ENCODE results near the gene CCPG1. TPM values are rescaled to one million over a fixed set of nuclear protein-coding genes. Genes with fewer than 3 reads are reported as not detected.

Gene CCPG1
- polyA plus RNA-seq, 1 donor from 2014 or later: 64.2 TPM

DNA sequence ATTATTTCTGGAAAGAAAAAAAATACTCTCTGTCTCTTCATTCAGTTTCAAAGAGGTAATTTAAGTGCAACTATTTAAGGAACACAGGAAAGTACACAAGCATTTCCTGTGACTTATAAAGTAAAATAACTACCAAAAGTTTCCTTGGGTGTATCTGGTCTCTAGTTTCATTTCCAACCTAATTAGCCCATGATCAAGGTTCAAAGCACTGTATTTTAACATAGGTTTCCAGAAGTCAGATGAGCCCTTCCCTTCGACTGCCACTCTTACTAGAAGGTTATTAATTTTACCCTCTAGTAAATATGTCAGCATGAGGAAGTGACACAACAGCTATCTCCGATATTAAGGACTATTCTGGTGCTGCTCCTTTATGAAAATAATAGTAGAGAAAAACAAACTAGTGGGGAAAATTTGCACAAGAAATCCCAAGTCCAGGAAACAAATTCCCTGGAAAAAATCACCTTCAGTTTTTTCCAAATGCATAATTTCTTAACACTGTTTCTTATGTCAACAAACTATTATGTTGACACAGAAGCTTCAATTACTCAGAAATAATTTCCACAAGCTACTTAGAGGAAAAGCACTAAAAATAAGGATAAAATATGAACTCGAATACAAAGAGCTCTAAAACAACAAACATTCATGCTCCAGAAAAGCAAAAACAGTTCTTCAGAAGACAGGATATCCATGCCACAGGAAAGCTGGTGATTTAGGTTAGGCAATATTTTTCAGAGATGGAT is 35.3 kb downstream of the CCPG1 start:
- H3K4me3 ChIP-seq (ENCODE audit: low read length): no peak overlapping the region
- H3K27ac ChIP-seq (ENCODE audit: low read length): no peak overlapping the region
- no peak overlapping the region for H3K4me2 ChIP-seq (ENCODE audit: low read length)
- H3K9ac ChIP-seq (ENCODE audit: low read length): no peak overlapping the region
- no peaks in the 10 kb centered on the region for H3K79me2 ChIP-seq (replicated peaks; ENCODE audit: insufficient read depth, low read length)
- H3K9me2 ChIP-seq (ENCODE audit: insufficient read depth, low read length): no peaks in the 10 kb centered on the region
- no peaks in the 10 kb centered on the region for H3K27me3 ChIP-seq (ENCODE audit: insufficient read depth, low read depth, low read length)
- no peaks in the 10 kb centered on the region for H3F3A ChIP-seq (ENCODE audit: insufficient read depth, low read length, poor library complexity, severe bottlenecking)
- H3K36me3 ChIP-seq (ENCODE audit: insufficient read depth, low read length): peaks cover 6% of the 10 kb centered on the region
- no peaks in the 10 kb centered on the region for H4K20me1 ChIP-seq (ENCODE audit: insufficient read depth)
- no peaks in the 10 kb centered on the region for H3K9me3 ChIP-seq (ENCODE audit: low read length)
- TF ChIP-seq TAF1 (IDR thresholded peaks at IDR 0.05; ENCODE audit: low read depth): no peak
- no peak overlapping the region for H2AFZ ChIP-seq (ENCODE audit: low read depth, low read length)

DNA sequence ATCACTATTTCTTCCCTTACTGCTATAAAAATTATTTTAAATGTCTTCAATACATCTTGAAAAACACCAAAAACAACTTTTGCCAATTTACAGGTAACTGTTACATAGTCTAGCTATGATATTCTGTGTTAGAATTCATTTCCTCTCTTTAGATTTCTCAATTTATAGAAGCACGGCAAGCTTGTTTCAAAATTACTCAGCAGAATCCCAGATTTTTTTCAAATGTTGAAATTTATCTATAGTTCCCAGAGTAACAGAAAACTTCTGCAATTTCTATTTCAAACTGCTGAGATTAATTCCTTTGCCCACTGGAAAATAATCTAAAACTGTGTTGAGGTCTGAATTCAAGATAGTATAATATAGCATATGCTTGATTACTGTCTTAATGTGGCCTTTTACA is 41.2 kb downstream of the CCPG1 start:
- no peaks in the 10 kb centered on the region for H3K9me2 ChIP-seq (ENCODE audit: insufficient read depth, low read length)
- H3K9ac ChIP-seq (ENCODE audit: low read length): no peak overlapping the region
- H3F3A ChIP-seq (ENCODE audit: insufficient read depth, low read length, poor library complexity, severe bottlenecking): no peaks in the 10 kb centered on the region
- H3K27ac ChIP-seq (ENCODE audit: low read length): no peak overlapping the region
- no peaks in the 10 kb centered on the region for H3K36me3 ChIP-seq (ENCODE audit: insufficient read depth, low read length)
- no peak overlapping the region for H2AFZ ChIP-seq (ENCODE audit: low read depth, low read length)
- TF ChIP-seq EP300 (conservative IDR thresholded peaks at IDR 0.05; ENCODE audit: poor library complexity, severe bottlenecking) (no peak), EZH2 (IDR thresholded peaks at IDR 0.05; ENCODE audit: borderline replicate concordance, insufficient read depth, low read length, poor library complexity, severe bottlenecking) (no peak), TAF1 (IDR thresholded peaks at IDR 0.05; ENCODE audit: low read depth) (no peak), RAD21 (conservative IDR thresholded peaks at IDR 0.05) (no peak), MXI1 (conservative IDR thresholded peaks at IDR 0.05; ENCODE audit: poor library complexity, severe bottlenecking) (no peak), POLR2AphosphoS5 (IDR thresholded peaks at IDR 0.05) (no peak), SMC3 (conservative IDR thresholded peaks at IDR 0.05; ENCODE audit: poor library complexity) (no peak)
- TF ChIP-seq, protein P1, sequence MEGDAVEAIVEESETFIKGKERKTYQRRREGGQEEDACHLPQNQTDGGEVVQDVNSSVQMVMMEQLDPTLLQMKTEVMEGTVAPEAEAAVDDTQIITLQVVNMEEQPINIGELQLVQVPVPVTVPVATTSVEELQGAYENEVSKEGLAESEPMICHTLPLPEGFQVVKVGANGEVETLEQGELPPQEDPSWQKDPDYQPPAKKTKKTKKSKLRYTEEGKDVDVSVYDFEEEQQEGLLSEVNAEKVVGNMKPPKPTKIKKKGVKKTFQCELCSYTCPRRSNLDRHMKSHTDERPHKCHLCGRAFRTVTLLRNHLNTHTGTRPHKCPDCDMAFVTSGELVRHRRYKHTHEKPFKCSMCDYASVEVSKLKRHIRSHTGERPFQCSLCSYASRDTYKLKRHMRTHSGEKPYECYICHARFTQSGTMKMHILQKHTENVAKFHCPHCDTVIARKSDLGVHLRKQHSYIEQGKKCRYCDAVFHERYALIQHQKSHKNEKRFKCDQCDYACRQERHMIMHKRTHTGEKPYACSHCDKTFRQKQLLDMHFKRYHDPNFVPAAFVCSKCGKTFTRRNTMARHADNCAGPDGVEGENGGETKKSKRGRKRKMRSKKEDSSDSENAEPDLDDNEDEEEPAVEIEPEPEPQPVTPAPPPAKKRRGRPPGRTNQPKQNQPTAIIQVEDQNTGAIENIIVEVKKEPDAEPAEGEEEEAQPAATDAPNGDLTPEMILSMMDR (IDR thresholded peaks at IDR 0.05; ENCODE audit: poor library complexity, severe bottlenecking): no peak
- TF ChIP-seq, protein P2, sequence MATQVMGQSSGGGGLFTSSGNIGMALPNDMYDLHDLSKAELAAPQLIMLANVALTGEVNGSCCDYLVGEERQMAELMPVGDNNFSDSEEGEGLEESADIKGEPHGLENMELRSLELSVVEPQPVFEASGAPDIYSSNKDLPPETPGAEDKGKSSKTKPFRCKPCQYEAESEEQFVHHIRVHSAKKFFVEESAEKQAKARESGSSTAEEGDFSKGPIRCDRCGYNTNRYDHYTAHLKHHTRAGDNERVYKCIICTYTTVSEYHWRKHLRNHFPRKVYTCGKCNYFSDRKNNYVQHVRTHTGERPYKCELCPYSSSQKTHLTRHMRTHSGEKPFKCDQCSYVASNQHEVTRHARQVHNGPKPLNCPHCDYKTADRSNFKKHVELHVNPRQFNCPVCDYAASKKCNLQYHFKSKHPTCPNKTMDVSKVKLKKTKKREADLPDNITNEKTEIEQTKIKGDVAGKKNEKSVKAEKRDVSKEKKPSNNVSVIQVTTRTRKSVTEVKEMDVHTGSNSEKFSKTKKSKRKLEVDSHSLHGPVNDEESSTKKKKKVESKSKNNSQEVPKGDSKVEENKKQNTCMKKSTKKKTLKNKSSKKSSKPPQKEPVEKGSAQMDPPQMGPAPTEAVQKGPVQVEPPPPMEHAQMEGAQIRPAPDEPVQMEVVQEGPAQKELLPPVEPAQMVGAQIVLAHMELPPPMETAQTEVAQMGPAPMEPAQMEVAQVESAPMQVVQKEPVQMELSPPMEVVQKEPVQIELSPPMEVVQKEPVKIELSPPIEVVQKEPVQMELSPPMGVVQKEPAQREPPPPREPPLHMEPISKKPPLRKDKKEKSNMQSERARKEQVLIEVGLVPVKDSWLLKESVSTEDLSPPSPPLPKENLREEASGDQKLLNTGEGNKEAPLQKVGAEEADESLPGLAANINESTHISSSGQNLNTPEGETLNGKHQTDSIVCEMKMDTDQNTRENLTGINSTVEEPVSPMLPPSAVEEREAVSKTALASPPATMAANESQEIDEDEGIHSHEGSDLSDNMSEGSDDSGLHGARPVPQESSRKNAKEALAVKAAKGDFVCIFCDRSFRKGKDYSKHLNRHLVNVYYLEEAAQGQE (IDR thresholded peaks at IDR 0.05; ENCODE audit: borderline replicate concordance): no peak
- no peak overlapping the region for H3K4me2 ChIP-seq (ENCODE audit: low read length)
- H3K4me3 ChIP-seq (ENCODE audit: low read length): no peak overlapping the region
- H3K27me3 ChIP-seq (ENCODE audit: insufficient read depth, low read depth, low read length): no peaks in the 10 kb centered on the region
- H4K20me1 ChIP-seq (ENCODE audit: insufficient read depth): no peaks in the 10 kb centered on the region
- no peaks in the 10 kb centered on the region for H3K9me3 ChIP-seq (ENCODE audit: low read length)
- H3K79me2 ChIP-seq (replicated peaks; ENCODE audit: insufficient read depth, low read length): no peaks in the 10 kb centered on the region
